Mucosa of rectum (tissue), 2 donors: ENCODE data around the gene UBL5.
"Not testable (repeated sequence)": the region's sequence is repeated elsewhere in the genome, so short reads cannot be mapped to it uniquely, and the experiment has no call there.

Experiments used
- H3K27ac ChIP-seq, 2 donors: one replicate each; pipeline ENCODE4 v1.7.0; 2013; ENCODE audit warnings: inconsistent platforms in 2 of 2, low read depth in 2 of 2, low read length in 2 of 2
- H3K27me3 ChIP-seq, 2 donors: one replicate each; pipeline ENCODE4 v1.7.0; 2013; ENCODE audit warnings: low read length in 2 of 2; ENCODE audit not compliant: control insufficient read depth in 2 of 2, insufficient read depth in 2 of 2
- H3K36me3 ChIP-seq, 2 donors: one replicate each; pipeline ENCODE4 v1.7.0; 2013; ENCODE audit warnings: low read length in 2 of 2; ENCODE audit not compliant: control insufficient read depth in 2 of 2, insufficient read depth in 2 of 2
- H3K4me1 ChIP-seq, 2 donors: one replicate each; pipeline ENCODE4 v1.7.0; 2013; ENCODE audit warnings: low read length in 2 of 2, mild to moderate bottlenecking in 1 of 2; ENCODE audit not compliant: control insufficient read depth in 2 of 2, insufficient read depth in 2 of 2
- H3K4me3 ChIP-seq, 2 donors: one replicate each; pipeline ENCODE4 v1.7.0; 2013; ENCODE audit warnings: low read length in 2 of 2
- H3K9ac ChIP-seq, 2 donors: one replicate each; pipeline ENCODE4 v1.7.0; 2013; ENCODE audit warnings: low read length in 2 of 2, low read depth in 1 of 2, mild to moderate bottlenecking in 1 of 2
- H3K9me3 ChIP-seq, 2 donors: one replicate each; pipeline ENCODE4 v1.7.0; 2013; ENCODE audit warnings: low read length in 2 of 2; ENCODE audit not compliant: control insufficient read depth in 2 of 2
- donor health status: healthy.
- donor health status: Normal muscosa, but diverticular disease.

The UBL5 gene

DNA sequence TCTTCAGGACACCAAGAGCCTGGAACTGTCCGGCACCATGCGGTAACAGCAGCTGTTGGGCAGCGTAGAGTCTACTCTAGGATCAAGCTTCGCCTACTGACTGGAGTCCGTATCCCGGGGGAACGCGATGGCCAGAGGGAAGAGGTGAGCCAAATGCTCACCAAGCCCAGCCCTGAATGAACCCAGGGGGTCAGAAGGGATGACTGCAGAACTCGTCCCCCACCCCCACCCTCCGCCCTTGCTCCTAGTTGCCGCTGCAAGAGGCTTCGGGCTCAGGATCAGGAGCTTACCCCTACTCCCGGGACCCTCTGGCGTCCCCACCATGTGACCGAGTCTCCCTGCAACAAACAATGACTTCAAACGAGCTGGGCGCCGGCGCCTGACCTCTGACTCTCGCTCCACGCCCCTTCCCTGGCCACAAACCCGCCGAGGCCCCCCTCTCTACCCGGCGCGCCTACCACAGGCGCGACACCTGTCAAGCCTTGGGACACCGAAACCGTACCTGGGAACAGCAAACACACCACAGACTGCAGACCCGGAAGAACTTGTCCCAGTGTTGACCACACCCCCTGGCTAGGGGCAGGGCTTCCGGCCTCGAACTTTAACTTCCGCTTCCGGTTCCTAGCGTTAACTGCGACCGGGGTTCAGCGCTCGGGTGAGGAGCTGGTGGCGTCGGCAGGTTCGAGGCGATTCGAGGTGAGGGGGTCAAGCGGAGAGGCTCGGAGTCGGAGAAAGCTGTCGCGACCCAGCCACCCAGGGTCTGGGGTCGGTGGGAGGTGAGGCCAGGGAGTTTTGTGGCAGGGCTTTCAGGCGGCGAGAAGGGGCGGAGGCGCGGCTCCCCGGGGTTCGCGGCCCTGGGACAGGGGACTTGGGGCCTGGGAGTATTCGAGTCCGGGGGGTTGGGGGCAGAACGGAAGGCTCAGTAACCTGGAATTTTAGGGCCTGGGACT is at the start of gene UBL5:
TSS of gene UBL5 (plus strand) at position 630 of the 950 bp plus-strand sequence. CDS start 420 bp downstream, outside the sequence.
- no peaks in the 10 kb centered on the region for H3K27me3 ChIP-seq
- peak within 1 kb of the TSS; percentile 90 to 95 for H3K27ac ChIP-seq
- H3K4me3 ChIP-seq = peak within 1 kb of the TSS; percentile 93 to 96
- peaks cover 13 to 16% of the 10 kb centered on the region in 2 donors for H3K4me1 ChIP-seq
- no peaks in the 10 kb centered on the region for H3K9me3 ChIP-seq
- peak within 1 kb of the TSS; percentile 80 to 88 for H3K9ac ChIP-seq
- peaks cover 7 to 11% of the 10 kb centered on the region in 2 donors for H3K36me3 ChIP-seq

- H3K27me3 ChIP-seq = no peaks in the 10 kb centered on the region
- H3K27ac ChIP-seq = no peak overlapping the region
- H3K9me3 ChIP-seq = no peaks in the 10 kb centered on the region
- no peaks in the 10 kb centered on the region for H3K36me3 ChIP-seq
- H3K9ac ChIP-seq = no peak overlapping the region
- peaks cover 6 to 15% of the 10 kb centered on the region in 2 donors for H3K4me1 ChIP-seq
- H3K4me3 ChIP-seq = no peak overlapping the region
These were observed 45.4 kb upstream of the UBL5 start for GRCh38 chr19:9782338-9782737.

GRCh38 chr19:9784163-9784496 is 43.6 kb upstream of the UBL5 start:
- H3K27ac ChIP-seq = peak overlapping the region; percentile 99
- peak overlapping the region; percentile 60 to 76 for H3K9ac ChIP-seq
- H3K9me3 ChIP-seq, H3K27me3 ChIP-seq, H3K36me3 ChIP-seq: not testable (repeated sequence)
- peaks cover 6 to 15% of the 10 kb centered on the region in 2 donors for H3K4me1 ChIP-seq
- peak overlapping the region in 1 of 2 donors; percentile 77 for H3K4me3 ChIP-seq

- Histone ChIP-seq H3K4me1 (peaks cover 6 to 15% of the 10 kb centered on the region in 2 donors), H3K27me3 (no peaks in the 10 kb centered on the region), H3K27ac (peak overlapping the region; percentile 99), H3K36me3 (no peaks in the 10 kb centered on the region), H3K9ac (peak overlapping the region; percentile 72 to 90), H3K9me3 (no peaks in the 10 kb centered on the region), H3K4me3 (peak overlapping the region; percentile 73 to 77)
These were observed 42.1 kb upstream of the UBL5 start for GRCh38 chr19:9785367-9786331.

- Histone ChIP-seq H3K9me3 (no peaks in the 10 kb centered on the region), H3K36me3 (no peaks in the 10 kb centered on the region), H3K27me3 (no peaks in the 10 kb centered on the region), H3K27ac (peak overlapping the region; percentile 99), H3K4me3 (peak overlapping the region; percentile 73 to 76), H3K9ac (peak overlapping the region; percentile 65 to 90), H3K4me1 (peaks cover 6 to 15% of the 10 kb centered on the region in 2 donors)
These were observed 41.4 kb upstream of the UBL5 start for GRCh38 chr19:9786342-9786741.

GRCh38 chr19:9786819-9787218 is 40.9 kb upstream of the UBL5 start:
- H3K36me3 ChIP-seq = no peaks in the 10 kb centered on the region
- H3K27ac ChIP-seq = peak overlapping the region; percentile 99
- H3K4me3 ChIP-seq = no peak overlapping the region
- peaks cover 6 to 15% of the 10 kb centered on the region in 2 donors for H3K4me1 ChIP-seq
- H3K9me3 ChIP-seq = no peaks in the 10 kb centered on the region
- H3K9ac ChIP-seq = no peak overlapping the region
- H3K27me3 ChIP-seq = no peaks in the 10 kb centered on the region

DNA sequence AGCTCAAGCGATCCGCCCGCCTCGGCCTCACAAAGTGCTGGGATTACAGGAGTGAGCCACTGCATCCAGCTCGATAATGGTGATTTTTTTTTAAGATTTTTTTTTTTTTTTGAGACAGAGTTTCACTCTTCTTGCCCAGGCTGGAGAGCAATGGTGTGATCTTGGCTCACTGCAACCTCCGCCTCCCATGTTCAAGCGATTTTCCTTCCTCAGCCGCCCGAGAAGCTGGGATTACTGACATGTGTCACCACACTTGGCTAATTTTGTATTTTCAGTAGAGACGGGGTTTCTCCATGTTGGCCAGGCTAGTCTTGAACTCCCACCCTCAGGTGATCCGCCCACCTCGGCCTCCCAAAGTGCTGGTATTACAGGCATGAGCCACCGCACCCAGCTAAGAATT is 39.1 kb upstream of the UBL5 start:
- H3K4me3 ChIP-seq, H3K9me3 ChIP-seq, H3K9ac ChIP-seq, H3K27me3 ChIP-seq, H3K36me3 ChIP-seq, H3K27ac ChIP-seq: not testable (repeated sequence)
- peaks cover 7 to 14% of the 10 kb centered on the region in 2 donors for H3K4me1 ChIP-seq

- peaks cover 6 to 9% of the 10 kb centered on the region in 2 donors for H3K4me1 ChIP-seq
- H3K27me3 ChIP-seq = no peaks in the 10 kb centered on the region
- no peak overlapping the region for H3K27ac ChIP-seq
- H3K9me3 ChIP-seq = no peaks in the 10 kb centered on the region
- H3K9ac ChIP-seq = no peak overlapping the region
- H3K4me3 ChIP-seq = no peak overlapping the region
- no peaks in the 10 kb centered on the region for H3K36me3 ChIP-seq
These were observed 38.7 kb upstream of the UBL5 start for GRCh38 chr19:9789066-9789465.

- H3K27me3 ChIP-seq, H3K9me3 ChIP-seq, H3K36me3 ChIP-seq, H3K9ac ChIP-seq, H3K4me1 ChIP-seq, H3K27ac ChIP-seq, H3K4me3 ChIP-seq: not testable (repeated sequence)
These were observed 38.1 kb upstream of the UBL5 start for GRCh38 chr19:9789579-9789978.

- peak overlapping the region in 1 of 2 donors; percentile 86 for H3K27ac ChIP-seq
- not testable (repeated sequence) for H3K27me3 ChIP-seq, H3K36me3 ChIP-seq, H3K4me1 ChIP-seq, H3K9me3 ChIP-seq
- peak overlapping the region in 1 of 2 donors; percentile 33 for H3K9ac ChIP-seq
- H3K4me3 ChIP-seq = peak overlapping the region in 1 of 2 donors; percentile 75
These were observed 36.7 kb upstream of the UBL5 start for GRCh38 chr19:9791073-9791367.
